GM19438 (cell line): ENCODE data around the gene ABHD16A.

Experiments
- ATAC-seq: cut with Tn5 transposase; IDR thresholded peaks from one replicate; pipeline ENCODE4 v1.9.1; 2021; ENCODE audit warnings: low read depth; ENCODE audit not compliant: unreplicated experiment

The ABHD16A gene

GRCh38 chr6:31702819-31703716, at the start of gene ABHD16A:
Gene ABHD16A, minus strand, starts transcription at chr6:31703324. Its CDS starts 43 bp downstream, at chr6:31703281.
- peak; percentile 88 for ATAC-seq

GRCh38 chr6:31752739-31753319, 49.7 kb upstream of the ABHD16A start:
- ATAC-seq: no peak

GRCh38 chr6:31750411-31751022, 47.4 kb upstream of the ABHD16A start:
- ATAC-seq: no peak

GRCh38 chr6:31749301-31750036, 46.3 kb upstream of the ABHD16A start:
- ATAC-seq: no peak

- no peak for ATAC-seq
These were observed 41.3 kb upstream of the ABHD16A start for GRCh38 chr6:31744422-31744821.

GRCh38 chr6:31742894-31743293, 39.8 kb upstream of the ABHD16A start:
- ATAC-seq: no peak

- ATAC-seq: no peak
These were observed 38.7 kb upstream of the ABHD16A start for GRCh38 chr6:31741815-31742214.

GRCh38 chr6:31740397-31741223, 37.5 kb upstream of the ABHD16A start:
- ATAC-seq: no peak

GRCh38 chr6:31739639-31740396, 36.7 kb upstream of the ABHD16A start, which contains the start of gene MSH5:
Gene MSH5, plus strand, starts transcription at chr6:31740005. Its CDS starts 462 bp downstream, at chr6:31740467.
- ATAC-seq: peak; percentile 52

- ATAC-seq: no peak
These were observed 35.2 kb upstream of the ABHD16A start for GRCh38 chr6:31737991-31738979.

- no peak for ATAC-seq
These were observed 34.3 kb upstream of the ABHD16A start for GRCh38 chr6:31737315-31737990.

- no peak for ATAC-seq
These were observed 33.7 kb upstream of the ABHD16A start for GRCh38 chr6:31736768-31737314.

- ATAC-seq: no peak
These were observed 33.1 kb upstream of the ABHD16A start, which contains the start of gene CLIC1 for GRCh38 chr6:31736021-31736767. Gene CLIC1, minus strand, starts transcription at chr6:31736530. Its CDS starts 230 bp downstream, at chr6:31736300.

- no peak for ATAC-seq
These were observed 31.8 kb upstream of the ABHD16A start for GRCh38 chr6:31734821-31735406.

- ATAC-seq: no peak
These were observed 31.2 kb upstream of the ABHD16A start for GRCh38 chr6:31734247-31734820.

- no peak for ATAC-seq
These were observed 30.6 kb upstream of the ABHD16A start for GRCh38 chr6:31733734-31734133.
